GM18858 (cell line): ENCODE results near the gene RNF182.
"Not testable (repeated sequence)": the region's sequence is repeated elsewhere in the genome, so short reads cannot be mapped to it uniquely, and the experiment has no call there.

Source experiments
- ATAC-seq: cut with Tn5 transposase; IDR thresholded peaks from one replicate; pipeline ENCODE4 v1.9.1; 2021; ENCODE audit not compliant: unreplicated experiment

Gene RNF182

GRCh38 chr6:13998356-13998755 lies 73.6 kb downstream of the RNF182 start:
- ATAC-seq, result no peak

- no peak for ATAC-seq
Measured at GRCh38 chr6:14000901-14001300, 76.1 kb downstream of the RNF182 start.

GRCh38 chr6:14001329-14002012 lies 76.7 kb downstream of the RNF182 start:
- no peak for ATAC-seq

GRCh38 chr6:14002176-14002947 lies 77.6 kb downstream of the RNF182 start:
- ATAC-seq, result no peak

GRCh38 chr6:14004258-14004657 lies 79.5 kb downstream of the RNF182 start:
- ATAC-seq, result no peak

GRCh38 chr6:14008809-14009208 lies 84.1 kb downstream of the RNF182 start:
- no peak for ATAC-seq

- no peak for ATAC-seq
Measured at GRCh38 chr6:14009431-14009830, 84.7 kb downstream of the RNF182 start.

- ATAC-seq, result no peak
Measured at GRCh38 chr6:14010275-14010674, 85.5 kb downstream of the RNF182 start.

- no peak for ATAC-seq
Measured at GRCh38 chr6:14012313-14013030, 87.7 kb downstream of the RNF182 start.

- no peak for ATAC-seq
Measured at GRCh38 chr6:14015964-14016363, 91.2 kb downstream of the RNF182 start.

- no peak for ATAC-seq
Measured at GRCh38 chr6:14016432-14016831, 91.7 kb downstream of the RNF182 start.

- ATAC-seq, result no peak
Measured at GRCh38 chr6:14016935-14017625, 92.3 kb downstream of the RNF182 start.

GRCh38 chr6:14017626-14018475 lies 93.1 kb downstream of the RNF182 start:
- no peak for ATAC-seq

- ATAC-seq, result not testable (repeated sequence)
Measured at GRCh38 chr6:14018559-14018958, 93.8 kb downstream of the RNF182 start.

GRCh38 chr6:14020551-14020950 lies 95.8 kb downstream of the RNF182 start:
- ATAC-seq, result no peak

- ATAC-seq, result no peak
Measured at GRCh38 chr6:14021449-14021848, 96.7 kb downstream of the RNF182 start.

GRCh38 chr6:14022673-14023072 lies 97.9 kb downstream of the RNF182 start:
- no peak for ATAC-seq

GRCh38 chr6:14023855-14024254 lies 99.1 kb downstream of the RNF182 start:
- no peak for ATAC-seq

- ATAC-seq, result no peak
Measured at GRCh38 chr6:14025160-14025559, 100.4 kb downstream of the RNF182 start.

- no peak for ATAC-seq
Measured at GRCh38 chr6:14026831-14027539, 102.2 kb downstream of the RNF182 start.
